ENCODE data around the gene SORL1. TPM values are rescaled to one million over a fixed set of nuclear protein-coding genes. Genes with fewer than 3 reads are reported as not detected.

Gene SORL1
- total and polyA plus RNA-seq, 9 of the 15 experiments (the other 6 are each of a cell fraction or from before 2014, with no cell fraction given) = 0.01 to 0.66 TPM; not detected in 7

DNA sequence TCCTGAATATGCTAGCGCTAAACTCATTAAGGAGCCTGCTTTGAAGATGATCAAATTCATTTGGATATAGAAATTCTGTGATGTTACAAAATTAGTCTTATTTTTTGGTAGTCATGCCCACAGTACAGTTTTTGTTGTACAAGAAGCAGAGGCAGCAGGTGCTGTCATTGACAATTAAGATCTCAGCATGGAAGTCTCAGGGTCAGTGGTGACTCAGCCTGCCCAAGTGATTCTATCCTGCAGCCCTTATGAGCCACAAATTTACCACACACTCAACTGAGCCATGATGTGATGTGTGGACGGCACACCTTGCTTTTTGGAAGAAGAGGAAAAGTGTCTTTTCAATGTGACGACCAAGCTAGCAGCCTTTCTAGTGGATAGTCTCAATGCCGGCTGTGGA lies 154.2 kb downstream of the SORL1 start (continued):
- no peak for TF ChIP-seq CEBPZ (IDR thresholded peaks at IDR 0.05; ENCODE audit: borderline replicate concordance, low read depth, low read length)

DNA sequence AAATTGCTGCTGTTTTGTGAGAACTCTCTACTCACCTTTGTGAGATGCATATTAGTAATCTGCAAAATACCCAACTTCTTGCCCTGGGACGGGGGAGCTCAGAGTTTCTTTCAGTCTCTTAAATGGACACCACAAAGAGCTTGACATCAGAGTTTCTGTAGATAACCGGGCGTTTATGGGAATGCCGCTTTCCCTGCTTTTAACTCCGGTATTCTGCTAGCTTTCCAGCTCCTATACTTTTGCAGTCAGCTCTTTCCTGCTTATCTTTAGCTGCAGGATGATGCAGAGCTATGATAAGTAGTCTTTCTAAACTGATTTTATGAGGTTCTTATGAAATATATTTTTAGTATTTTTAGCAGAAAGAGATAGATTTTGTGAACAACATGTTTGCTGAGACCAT lies 155.2 kb downstream of the SORL1 start:
- ATAC-seq (no peak), FAIRE-seq (no peak), DNase-seq (ENCODE audit: extremely low read depth in 1 of 4, low spot score in 3 of 4) (no peak)
- Histone ChIP-seq H3K4me1 (replicated peaks in 1 of 2; ENCODE audit: control insufficient read depth in 2 of 2, insufficient read depth in 2 of 2, low read length in 2 of 2) (no peaks in the 10 kb centered on the region), H3K9ac (ENCODE audit: insufficient read depth in 1 of 2, low read depth in 2 of 2, low read length in 2 of 2) (no peak overlapping the region), H3K4me3 (no peak overlapping the region), H3K27ac (ENCODE audit: extremely low read depth, low read depth, low read length) (no peak overlapping the region), H3K36me3 (ENCODE audit: control insufficient read depth, insufficient read depth, low read length) (no peaks in the 10 kb centered on the region), H3K9me1 (ENCODE audit: control insufficient read depth, insufficient read depth, low read length) (no peaks in the 10 kb centered on the region), H3K79me2 (ENCODE audit: control insufficient read depth, insufficient read depth, low read length) (no peaks in the 10 kb centered on the region), H4K20me1 (replicated peaks; ENCODE audit: control insufficient read depth, insufficient read depth, low read length) (no peaks in the 10 kb centered on the region), H3K9me3 (replicated peaks; ENCODE audit: control insufficient read depth, insufficient read depth, low read depth, low read length) (no peaks in the 10 kb centered on the region), H3K4me2 (ENCODE audit: insufficient read depth, low read length) (no peak overlapping the region), H3K27me3 (ENCODE audit: control insufficient read depth in 2 of 2, insufficient read depth in 2 of 2, low read length in 2 of 2) (peaks cover 0 to 8% of the 10 kb centered on the region in 2 experiments; a peak in 1 of 5 replicates), H2AFZ (ENCODE audit: low read depth, low read length) (no peak overlapping the region)
- intact Hi-C loops (cut with micrococcal nuclease) = no loop called here
- BruUV-seq (replicated peaks) = no TSS peak
- in situ Hi-C loops (cut with MboI) = no loop called here
- ChIA-PET POLR2A (no interaction called here), CTCF (ENCODE audit: low intra/inter-chr PET ratio) (no interaction called here)
- 1% methylated on average over 5 of the region's 5 CpGs for WGBS (ENCODE audit: insufficient coverage, low coverage, missing lambda C conversion rate)
- TF ChIP-seq FOXM1 (IDR thresholded peaks at IDR 0.05; ENCODE audit: low read depth) (no peak), FOXM1 (CRISPR knock-in tag; IDR thresholded peaks at IDR 0.05; ENCODE audit: low read depth) (no peak), MTF1 (CRISPR knock-in tag; IDR thresholded peaks at IDR 0.05; ENCODE audit: borderline replicate concordance) (no peak), SRSF1 (IDR thresholded peaks at IDR 0.05; ENCODE audit: low read depth, low read length) (no peak), RBBP5 (IDR thresholded peaks at IDR 0.05; ENCODE audit: borderline replicate concordance, insufficient read depth, low read length, poor library complexity, severe bottlenecking) (no peak), NFE2 (IDR thresholded peaks at IDR 0.05; ENCODE audit: low read depth) (no peak), TAL1 (IDR thresholded peaks at IDR 0.05) (no peak), CTCF (IDR thresholded peaks at IDR 0.05 in 2 of 3, conservative IDR thresholded peaks at IDR 0.05 in 1 of 3; ENCODE audit: insufficient read depth in 2 of 3, low read depth in 1 of 3, low read length in 3 of 3) (no peak), ELK3 (CRISPR knock-in tag; IDR thresholded peaks at IDR 0.05) (no peak), ZNF551 (CRISPR knock-in tag; IDR thresholded peaks at IDR 0.05) (no peak)
- TF ChIP-seq, protein P1, sequence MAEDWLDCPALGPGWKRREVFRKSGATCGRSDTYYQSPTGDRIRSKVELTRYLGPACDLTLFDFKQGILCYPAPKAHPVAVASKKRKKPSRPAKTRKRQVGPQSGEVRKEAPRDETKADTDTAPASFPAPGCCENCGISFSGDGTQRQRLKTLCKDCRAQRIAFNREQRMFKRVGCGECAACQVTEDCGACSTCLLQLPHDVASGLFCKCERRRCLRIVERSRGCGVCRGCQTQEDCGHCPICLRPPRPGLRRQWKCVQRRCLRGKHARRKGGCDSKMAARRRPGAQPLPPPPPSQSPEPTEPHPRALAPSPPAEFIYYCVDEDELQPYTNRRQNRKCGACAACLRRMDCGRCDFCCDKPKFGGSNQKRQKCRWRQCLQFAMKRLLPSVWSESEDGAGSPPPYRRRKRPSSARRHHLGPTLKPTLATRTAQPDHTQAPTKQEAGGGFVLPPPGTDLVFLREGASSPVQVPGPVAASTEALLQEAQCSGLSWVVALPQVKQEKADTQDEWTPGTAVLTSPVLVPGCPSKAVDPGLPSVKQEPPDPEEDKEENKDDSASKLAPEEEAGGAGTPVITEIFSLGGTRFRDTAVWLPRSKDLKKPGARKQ (CRISPR knock-in tag; IDR thresholded peaks at IDR 0.05) = no peak
